IMR-90 (cell line): ENCODE results near the gene IFIT2. TPM values are rescaled to one million over a fixed set of nuclear protein-coding genes. Genes with fewer than 3 reads are reported as not detected.
A peak's percentile ranks its signal among the peaks of the same experiment; 100 is the strongest.

Source experiments
- ATAC-seq: fragments of 200-7000 bp; cut with Tn5 transposase; 2 replicates; pipeline ENCODE4 v1.9.1; 2020; ENCODE audit warnings: low read depth, mild to moderate bottlenecking, moderate library complexity
- BruUV-seq: library from RNA; stranded (reverse); fragments of 400-500 nt; replicated peaks from 2 replicates; lab custom pipeline; 2021; lab: Mats Ljungman, UMichigan
- CTCF ChIA-PET: fragments of 300-600 bp; formaldehyde crosslinking; extraction: SDS; loops from one replicate; lab custom pipeline; 2021; ENCODE audit warnings: antibody characterized with exemption; lab: Yijun Ruan, JAX
- POLR2A ChIA-PET: fragments of 300-600 bp; sonication (Branson Sonifier 250); formaldehyde crosslinking; loops from one replicate; lab custom pipeline; 2022; ENCODE audit warnings: antibody characterized with exemption; ENCODE audit not compliant: unreplicated experiment; lab: Charles Lee
- DNase-seq: peaks from one replicate; pipeline ENCODE4 v3.0.0; 2013
- H2AFZ ChIP-seq: replicated peaks from 2 replicates; pipeline ENCODE3; 2013; ENCODE audit warnings: low read length, mild to moderate bottlenecking; ENCODE audit not compliant: poor library complexity
- H2AK5ac ChIP-seq: 2 replicates; pipeline ENCODE4 v1.6.1; 2013; ENCODE audit warnings: low read depth, low read length, inconsistent platforms
- H2AK9ac ChIP-seq: replicated peaks from 2 replicates; pipeline ENCODE3; 2013; ENCODE audit warnings: mild to moderate bottlenecking, low read depth, low read length, moderate library complexity; ENCODE audit not compliant: poor library complexity
- H2BK120ac ChIP-seq: 2 replicates; pipeline ENCODE4 v1.6.1; 2013; ENCODE audit warnings: low read depth, low read length, inconsistent platforms
- H2BK15ac ChIP-seq: 3 replicates; pipeline ENCODE4 v1.6.1; 2013; ENCODE audit warnings: low read depth, low read length, inconsistent platforms
- H2BK20ac ChIP-seq: 2 replicates; pipeline ENCODE4 v1.6.1; 2013; ENCODE audit warnings: low read depth, mild to moderate bottlenecking, inconsistent platforms, low read length, moderate library complexity
- H2BK5ac ChIP-seq: 2 replicates; pipeline ENCODE4 v1.6.1; 2013; ENCODE audit warnings: mild to moderate bottlenecking, low read depth, low read length, inconsistent platforms; ENCODE audit not compliant: poor library complexity, severe bottlenecking
- H3K14ac ChIP-seq: replicated peaks from 2 replicates; pipeline ENCODE4 v1.6.1; 2013; ENCODE audit warnings: low read depth, low read length, inconsistent platforms
- H3K18ac ChIP-seq: 2 replicates; pipeline ENCODE4 v1.6.1; 2013; ENCODE audit warnings: low read depth, low read length, control low read depth
- H3K23ac ChIP-seq: 2 replicates; pipeline ENCODE4 v1.6.1; 2013; ENCODE audit warnings: low read depth, low read length, inconsistent platforms
- H3K27ac ChIP-seq: 2 replicates; pipeline ENCODE4 v1.5.1; 2013; ENCODE audit warnings: mild to moderate bottlenecking, control low read depth, low read length; ENCODE audit not compliant: insufficient read depth
- H3K27me3 ChIP-seq: 2 replicates; pipeline ENCODE4 v1.6.1; 2013; ENCODE audit warnings: low read length; ENCODE audit not compliant: control insufficient read depth, insufficient read depth
- H3K36me3 ChIP-seq: 2 replicates; pipeline ENCODE4 v1.6.1; 2013; ENCODE audit warnings: low read length, mixed read lengths; ENCODE audit not compliant: control insufficient read depth, insufficient read depth
- H3K4ac ChIP-seq: 2 replicates; pipeline ENCODE4 v1.6.1; 2013; ENCODE audit warnings: low read depth, low read length, inconsistent platforms
- H3K4me1 ChIP-seq: 2 replicates; pipeline ENCODE4 v1.6.1; 2013; ENCODE audit warnings: low read length, mixed read lengths; ENCODE audit not compliant: control insufficient read depth, insufficient read depth
- H3K4me2 ChIP-seq: 2 replicates; pipeline ENCODE4 v1.6.1; 2013; ENCODE audit warnings: low read depth, mild to moderate bottlenecking, control low read depth, low read length, moderate library complexity
- H3K4me3 ChIP-seq: 2 replicates; pipeline ENCODE4 v1.5.1; 2013; ENCODE audit warnings: low read depth, mild to moderate bottlenecking, control low read depth, low read length, moderate library complexity; ENCODE audit not compliant: insufficient read depth
- H3K56ac ChIP-seq: 2 replicates; pipeline ENCODE4 v1.6.1; 2013; ENCODE audit warnings: low read length, inconsistent platforms; ENCODE audit not compliant: insufficient read depth; ENCODE audit errors: extremely low read depth
- H3K79me1 ChIP-seq, 2 experiments: 2 replicates each; pipeline ENCODE4 v1.6.1; 2013; ENCODE audit warnings: low read length in 2 of 2, inconsistent platforms in 1 of 2, low read depth in 1 of 2
- H3K9ac ChIP-seq: 2 replicates; pipeline ENCODE4 v1.6.1; 2013; ENCODE audit warnings: low read depth, low read length, control low read depth
- H3K9me1 ChIP-seq: 2 replicates; pipeline ENCODE4 v1.6.1; 2013; ENCODE audit warnings: low read length, inconsistent platforms; ENCODE audit not compliant: insufficient read depth
- H3K9me3 ChIP-seq: 2 replicates; pipeline ENCODE4 v1.6.1; 2013; ENCODE audit warnings: low read length; ENCODE audit not compliant: control insufficient read depth, insufficient read depth
- H4K20me1 ChIP-seq: 2 replicates; pipeline ENCODE4 v1.6.1; 2013; ENCODE audit warnings: low read length, inconsistent platforms; ENCODE audit not compliant: insufficient read depth
- H4K5ac ChIP-seq: 2 replicates; pipeline ENCODE4 v1.6.1; 2013; ENCODE audit warnings: mild to moderate bottlenecking, low read depth, low read length, control low read depth
- H4K8ac ChIP-seq, 2 experiments: 2 replicates each; pipeline ENCODE4 v1.6.1; 2013; ENCODE audit warnings: low read depth in 2 of 2, low read length in 2 of 2, control low read depth in 1 of 2, inconsistent platforms in 1 of 2
- H4K91ac ChIP-seq: 2 replicates; pipeline ENCODE4 v1.6.1; 2013; ENCODE audit warnings: low read depth, low read length, inconsistent platforms; ENCODE audit not compliant: insufficient read depth
- CEBPB ChIP-seq: IDR thresholded peaks from 2 replicates; pipeline ENCODE4 v1.6.1; 2012; ENCODE audit warnings: low read depth, low read length, improper control_type of control experiment
- RCOR1 ChIP-seq: IDR thresholded peaks from 2 replicates; pipeline ENCODE4 v1.6.1; 2012; ENCODE audit warnings: mild to moderate bottlenecking, low read length, improper control_type of control experiment; ENCODE audit not compliant: insufficient replicate concordance
- USF2 ChIP-seq: fragments of 150-350 bp; IDR thresholded peaks from 2 replicates; pipeline ENCODE4 v1.6.1; 2017; ENCODE audit warnings: mild to moderate bottlenecking, antibody characterized with exemption, low read length, low read depth
- whole genome bisulfite sequencing, 2 experiments: methylation state at CpG; one replicate each; pipeline versions ENCODE4 v1.1.5 to v1.1.7; 2013; ENCODE audit warnings: missing lambda C conversion rate in 2 of 2; ENCODE audit not compliant: insufficient read length in 1 of 2; ENCODE audit errors: extremely low coverage in 2 of 2; 5-methylcytosine and 5-hydroxymethylcytosine counted together
- dilution Hi-C: fragments of 300-500 bp; cut with HindIII; formaldehyde crosslinking; loops from one replicate; pipeline ENCODE4 v1.14.3; 2018; ENCODE audit warnings: low sequenced_read_pairs; ENCODE audit not compliant: unreplicated experiment
- in situ Hi-C: fragments of 300-500 bp; cut with MboI; formaldehyde crosslinking; loops from 3 replicates; pipeline ENCODE4 v1.14.3; 2019; ENCODE audit warnings: low sequenced_read_pairs, inconsistent platforms, mixed read lengths
- intact Hi-C: fragments of 100-400 bp; cut with micrococcal nuclease; formaldehyde crosslinking; loops from 2 replicates; pipeline ENCODE4 v1.10.0; 2022
- polyA plus RNA-seq, 3 experiments: library from polyadenylated mRNA; depleted of rRNA; stranded (reverse); fragments of >200 nt; gene quantifications; 2 replicates each; pipeline ENCODE4 v1.2.3, GENCODE V29; 2012; ENCODE audit warnings: low replicate concordance in 1 of 3
- total RNA-seq: library from RNA; depleted of rRNA; stranded (reverse); fragments of >200 nt; gene quantifications from 2 replicates; pipeline ENCODE4 v1.2.3, GENCODE V29; 2012

The IFIT2 gene
- total and polyA plus RNA-seq, 2 of the 4 experiments (the other 2 are of a cell fraction), result 1.1 to 2.2 TPM

DNA sequence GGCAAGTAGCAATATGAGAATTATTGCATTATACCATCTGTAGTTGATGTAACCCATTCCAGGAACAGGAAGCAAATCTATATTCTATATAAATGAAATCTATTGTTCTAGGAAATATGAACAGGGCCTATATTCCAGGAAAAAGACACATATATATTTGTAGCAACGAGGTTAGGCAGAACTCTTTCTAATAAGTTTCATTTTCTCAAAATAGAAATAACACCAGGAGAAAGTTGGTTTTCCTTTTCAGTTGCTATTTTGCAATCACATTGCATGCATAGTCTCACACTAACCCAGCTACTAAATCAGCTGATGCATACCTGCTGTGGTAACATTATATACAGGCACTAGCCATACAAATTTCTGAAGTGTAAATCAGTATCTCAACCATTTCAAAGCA is 6.2 kb upstream of the IFIT2 start:
- Histone ChIP-seq H4K20me1 (no peaks in the 10 kb centered on the region), H3K9ac (no peak overlapping the region), H3K56ac (no peak overlapping the region), H3K18ac (peak overlapping the region; percentile 36; the same call in 1 of the 2 replicates), H3K4me2 (peak overlapping the region; percentile 39), H2BK120ac (0 out of 2 replicates have a peak overlapping the region, but pooled peaks have one; percentile 22), H2BK20ac (no peak overlapping the region), H2BK15ac (no peak overlapping the region; the same call in 2 of the 3 replicates), H3K27ac (no peak overlapping the region), H4K8ac (no peak overlapping the region; a peak in 1 of 4 replicates), H2AK9ac (no peak overlapping the region), H2AK5ac (no peak overlapping the region), H2BK5ac (peak overlapping the region; percentile 92), H3K9me3 (no peaks in the 10 kb centered on the region), H3K79me1 (no peaks in the 10 kb centered on the region), H3K4ac (no peak overlapping the region; the same call in 1 of the 2 replicates), H3K23ac (no peak overlapping the region), H4K91ac (no peak overlapping the region), H3K4me3 (no peak overlapping the region), H3K14ac (no peak overlapping the region), H3K4me1 (peaks cover 3% of the 10 kb centered on the region), H3K36me3 (no peaks in the 10 kb centered on the region), H3K27me3 (no peaks in the 10 kb centered on the region), H4K5ac (no peak overlapping the region), H2AFZ (no peak overlapping the region), H3K9me1 (no peaks in the 10 kb centered on the region; the same call in 1 of the 2 replicates)
- in situ Hi-C loops, result no loop called here
- BruUV-seq, result no TSS peak
- WGBS, 2 experiments, result no CpG with 5 or more reads among the region's 1 CpG
- peak; percentile 87 for ATAC-seq
- intact Hi-C loops, result loop anchor here (2.0 to 5.0 kb wide), 2 partner anchors 73 to 443 kb away; partner anchors contain the start of gene ANKRD22
- DNase-seq, result peak; percentile 86
- POLR2A ChIA-PET, result no interaction called here
- dilution Hi-C loops, result no loop called here
- CTCF ChIA-PET, result interaction anchor here (1.0 kb wide), 1 partner anchor 73 kb away, joined by 3 read pairs; no protein-coding TSS in a partner anchor
- TF ChIP-seq RCOR1 (no peak), CEBPB (peak; percentile 96), USF2 (peak; percentile 41; the same call in 1 of the 2 replicates)
